PC-3 (cell line): Measurements from ENCODE around the gene SF3A1. TPM values are rescaled to one million over a fixed set of nuclear protein-coding genes. Genes with fewer than 3 reads are reported as not detected.
"Not testable (repeated sequence)": the region's sequence is repeated elsewhere in the genome, so short reads cannot be mapped to it uniquely, and the experiment has no call there.

Experiments used
- ATAC-seq: fragments of 200-7000 bp; cut with Tn5 transposase; 2 replicates; pipeline ENCODE4 v1.9.1; 2020; ENCODE audit warnings: mild to moderate bottlenecking, moderate library complexity
- BruUV-seq: library from RNA; stranded (reverse); fragments of 400-500 nt; replicated peaks from 2 replicates; lab custom pipeline; 2021; lab: Mats Ljungman, UMichigan
- CTCF ChIA-PET: fragments of 300-600 bp; sonication (Branson Sonifier 250); formaldehyde crosslinking; loops from one replicate; lab custom pipeline; 2022; ENCODE audit warnings: antibody characterized with exemption; lab: Charles Lee
- POLR2A ChIA-PET: fragments of 300-600 bp; sonication (Branson Sonifier 250); formaldehyde crosslinking; loops from one replicate; lab custom pipeline; 2022; ENCODE audit warnings: antibody characterized with exemption; ENCODE audit not compliant: unreplicated experiment; lab: Charles Lee
- DNase-seq: peaks from one replicate; pipeline ENCODE4 v3.0.0-alpha.2; 2015
- H2AFZ ChIP-seq: fragments of 300-600 bp; sonication (generic); 2 replicates; pipeline ENCODE4 v1.6.0; 2016; ENCODE audit warnings: antibody characterized with exemption, low read length
- H3F3A ChIP-seq: fragments of 300-600 bp; sonication (generic); one replicate; pipeline ENCODE4 v1.6.0; 2017; ENCODE audit warnings: antibody characterized with exemption, low read length, control low read depth, mild to moderate bottlenecking; ENCODE audit not compliant: unreplicated experiment
- H3K27ac ChIP-seq: fragments of 300-600 bp; sonication (generic); 2 replicates; pipeline ENCODE4 v1.5.1; 2016; ENCODE audit warnings: mild to moderate bottlenecking, low read length
- H3K27me3 ChIP-seq: fragments of 300-600 bp; sonication (generic); 2 replicates; pipeline ENCODE4 v1.6.1; 2016; ENCODE audit warnings: low read length, mixed read lengths
- H3K36me3 ChIP-seq: fragments of 300-600 bp; sonication (generic); 2 replicates; pipeline ENCODE4 v1.6.1; 2016; ENCODE audit warnings: low read depth, mixed run types, low read length, mixed read lengths
- H3K4me1 ChIP-seq: fragments of 300-600 bp; sonication (generic); 2 replicates; pipeline ENCODE4 v1.5.1; 2016; ENCODE audit warnings: low read length; ENCODE audit not compliant: insufficient read depth
- H3K4me2 ChIP-seq: fragments of 300-600 bp; sonication (generic); 2 replicates; pipeline ENCODE4 v1.6.0; 2016; ENCODE audit warnings: low read length
- H3K4me3 ChIP-seq: fragments of 300-600 bp; sonication (generic); 2 replicates; pipeline ENCODE4 v1.5.1; 2016; ENCODE audit warnings: mild to moderate bottlenecking, low read length, mixed read lengths
- H3K79me2 ChIP-seq: fragments of 300-600 bp; sonication (generic); 2 replicates; pipeline ENCODE4 v1.6.1; 2017; ENCODE audit warnings: low read length, mixed read lengths
- H3K9ac ChIP-seq: fragments of 300-600 bp; sonication (generic); 2 replicates; pipeline ENCODE4 v1.6.0; 2016; ENCODE audit warnings: mild to moderate bottlenecking, low read length
- H3K9me2 ChIP-seq: fragments of 300-600 bp; sonication (generic); replicated peaks from 2 replicates; pipeline ENCODE4 v1.6.1; 2016; ENCODE audit warnings: mixed run types, low read length, mixed read lengths
- H3K9me3 ChIP-seq: fragments of 300-600 bp; sonication (generic); 2 replicates; pipeline ENCODE4 v1.6.1; 2016; ENCODE audit warnings: low read length, mixed read lengths
- H4K20me1 ChIP-seq: fragments of 300-600 bp; sonication (generic); 2 replicates; pipeline ENCODE4 v1.6.1; 2016; ENCODE audit warnings: low read length, mixed read lengths
- CTCF ChIP-seq: fragments of 300-600 bp; sonication (generic); conservative IDR thresholded peaks from 2 replicates; pipeline ENCODE4 v1.5.1; 2017; ENCODE audit warnings: antibody characterized with exemption, low read depth, mild to moderate bottlenecking, low read length
- EZH2 ChIP-seq: fragments of 300-600 bp; sonication (generic); IDR thresholded peaks from one replicate; pipeline ENCODE4 v1.6.1; 2017; ENCODE audit warnings: antibody characterized with exemption, mild to moderate bottlenecking, low read length; ENCODE audit not compliant: unreplicated experiment
- EZH2phosphoT487 ChIP-seq: fragments of 300-600 bp; sonication (generic); IDR thresholded peaks from 2 replicates; pipeline ENCODE4 v1.6.1; 2018; ENCODE audit warnings: mild to moderate bottlenecking, antibody characterized with exemption, low read length, borderline replicate concordance
- intact Hi-C: fragments of 100-400 bp; cut with micrococcal nuclease; formaldehyde crosslinking; loops from 2 replicates; pipeline ENCODE4 v1.9.0; 2023
- total RNA-seq: library from RNA; depleted of rRNA; stranded (reverse); fragments of >200 nt; gene quantifications from 2 replicates; pipeline ENCODE4 v1.2.3, GENCODE V29; 2014

The SF3A1 gene
- total RNA-seq, 1 experiment from 2014 or later = 59.2 TPM

- H3K9ac ChIP-seq = no peak overlapping the region
- TF ChIP-seq CTCF = no peak
- TF ChIP-seq EZH2 = no peak
- TF ChIP-seq EZH2phosphoT487 = no peak
- DNase-seq = no peak
- no peaks in the 10 kb centered on the region for H3K79me2 ChIP-seq
- no peak overlapping the region for H2AFZ ChIP-seq
- H3K27me3 ChIP-seq = no peaks in the 10 kb centered on the region
- H3K4me2 ChIP-seq = no peak overlapping the region
- intact Hi-C loops = no loop called here
- H3K9me3 ChIP-seq = no peaks in the 10 kb centered on the region
- BruUV-seq = no TSS peak
- ATAC-seq = no peak
- H3K36me3 ChIP-seq = peaks cover 75% of the 10 kb centered on the region
- POLR2A ChIA-PET = no interaction called here
- H3K27ac ChIP-seq = no peak overlapping the region
- H3F3A ChIP-seq = no peaks in the 10 kb centered on the region
- no peak overlapping the region for H3K4me3 ChIP-seq
- no peaks in the 10 kb centered on the region for H3K9me2 ChIP-seq
- H4K20me1 ChIP-seq = no peaks in the 10 kb centered on the region
- CTCF ChIA-PET = no interaction called here
- H3K4me1 ChIP-seq = no peaks in the 10 kb centered on the region
Observed at GRCh38 chr22:30340911-30341685, 15.6 kb downstream of the SF3A1 start.

- H3K4me3 ChIP-seq = no peak overlapping the region
- H3F3A ChIP-seq = no peaks in the 10 kb centered on the region
- TF ChIP-seq CTCF (no peak), EZH2phosphoT487 (no peak), EZH2 (no peak)
- intact Hi-C loops = no loop called here
- no peaks in the 10 kb centered on the region for H3K79me2 ChIP-seq
- H3K9me2 ChIP-seq = no peaks in the 10 kb centered on the region
- no peaks in the 10 kb centered on the region for H3K9me3 ChIP-seq
- H3K4me2 ChIP-seq = no peak overlapping the region
- H3K27ac ChIP-seq = no peak overlapping the region
- ATAC-seq (no peak), DNase-seq (no peak)
- H3K9ac ChIP-seq = no peak overlapping the region
- ChIA-PET CTCF (no interaction called here), POLR2A (no interaction called here)
- peaks cover 78% of the 10 kb centered on the region for H3K36me3 ChIP-seq
- no peaks in the 10 kb centered on the region for H3K27me3 ChIP-seq
- H4K20me1 ChIP-seq = no peaks in the 10 kb centered on the region
- BruUV-seq = no TSS peak
- no peak overlapping the region for H2AFZ ChIP-seq
- H3K4me1 ChIP-seq = no peaks in the 10 kb centered on the region
Observed at GRCh38 chr22:30338802-30339201, 17.9 kb downstream of the SF3A1 start.

- ATAC-seq, H3F3A ChIP-seq, H4K20me1 ChIP-seq, H3K9me2 ChIP-seq, BruUV-seq, POLR2A ChIA-PET, H3K4me1 ChIP-seq, DNase-seq, H3K27me3 ChIP-seq, H3K79me2 ChIP-seq, H3K4me2 ChIP-seq, intact Hi-C loops, H3K4me3 ChIP-seq, CTCF ChIA-PET, H3K27ac ChIP-seq, H3K9me3 ChIP-seq, H2AFZ ChIP-seq, H3K9ac ChIP-seq: not testable (repeated sequence)
- peaks cover 78% of the 10 kb centered on the region for H3K36me3 ChIP-seq
Observed at GRCh38 chr22:30338341-30338740, 18.4 kb downstream of the SF3A1 start.
